ENCODE measurements around the gene DDOST. TPM values are rescaled to one million over a fixed set of nuclear protein-coding genes. Genes with fewer than 3 reads are reported as not detected.
A peak's percentile ranks its signal among the peaks of the same experiment; 100 is the strongest.

DDOST gene
- total and polyA plus RNA-seq, 7 experiments from 2014 or later: 96.9 to 223 (median 121) TPM

DNA sequence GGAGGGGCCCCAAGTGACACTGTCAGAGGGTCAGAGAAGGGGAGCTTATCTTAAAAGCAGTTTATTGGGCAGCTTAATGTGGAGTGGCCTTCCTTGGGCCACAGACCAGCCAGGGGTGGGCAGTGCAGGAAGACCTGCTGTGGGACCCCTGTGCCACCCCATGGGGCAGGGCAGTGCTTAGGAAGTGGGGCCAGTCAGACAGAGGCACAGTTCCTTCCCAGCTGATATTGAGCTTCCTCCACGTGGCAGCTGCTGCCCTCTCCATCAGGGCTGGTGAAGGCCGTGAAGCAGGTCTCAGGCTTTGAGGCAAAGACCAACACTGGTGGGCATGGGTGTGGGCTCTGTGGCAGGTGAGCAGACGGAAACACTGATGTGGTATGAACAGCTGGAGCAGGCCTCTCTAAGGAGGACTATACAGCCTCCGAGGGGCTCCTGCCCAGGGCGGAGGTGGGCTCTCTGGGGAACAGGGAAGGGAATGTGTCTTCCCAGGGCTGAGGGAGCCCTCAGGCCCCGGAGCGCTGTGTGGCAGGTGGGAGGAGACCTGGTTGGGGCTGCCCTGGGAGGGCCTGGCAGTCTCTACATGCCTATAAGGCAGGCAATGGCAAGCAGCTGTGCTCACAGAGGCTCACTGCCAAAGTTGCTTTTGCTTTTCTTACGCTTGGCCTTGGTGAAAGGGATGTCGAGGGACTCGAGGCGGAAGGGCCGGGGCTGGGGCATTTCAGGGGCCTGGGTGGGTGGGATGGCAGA lies 3.0 kb upstream of the DDOST start:
- H3K27me3 Mint-ChIP-seq: no peaks in the 10 kb centered on the region
- no peak overlapping the region for H3K4me3 ChIP-seq (ENCODE audit: low read length)
- intact Hi-C loops (cut with micrococcal nuclease): loop anchor here in 1 of 2 donors (5.0 kb wide), 1 partner anchor 1788 kb away; the partner anchor contains the start of gene ZBTB40
- no peaks in the 10 kb centered on the region for H3K9me3 ChIP-seq (ENCODE audit: control insufficient read depth in 2 of 3, low read length in 3 of 3)
- peak overlapping the region in 2 of 9 donors; percentile 12 to 36 for H3K27ac Mint-ChIP-seq
- H3K4me1 ChIP-seq (ENCODE audit: control insufficient read depth in 2 of 2, insufficient read depth in 2 of 2, low read length in 2 of 2): peaks cover 16 to 24% of the 10 kb centered on the region in 2 donors
- no peak for DNase-seq
- H3K27ac ChIP-seq (ENCODE audit: low read depth, low read length): no peak overlapping the region
- POLR2A ChIA-PET: interaction anchor here (0.6 kb wide), 1 partner anchor 73 kb away, joined by 3 read pairs; no protein-coding TSS in a partner anchor
- ATAC-seq: no peak
- CTCF ChIA-PET: interaction anchor here (0.6 kb wide), 1 partner anchor 105 kb away, joined by 3 read pairs; no protein-coding TSS in a partner anchor
- peaks cover 0 to 3% (median 0%) of the 10 kb centered on the region in 11 donors for H3K9me3 Mint-ChIP-seq
- H3K36me3 ChIP-seq (ENCODE audit: control insufficient read depth in 2 of 3, insufficient read depth in 3 of 3, low read length in 3 of 3): peaks cover 0 to 8% (median 0%) of the 10 kb centered on the region in 3 experiments
- H3K4me3 Mint-ChIP-seq: peak overlapping the region in 1 of 10 donors; percentile 45
- H3K36me3 Mint-ChIP-seq: peaks cover 0 to 13% (median 0%) of the 10 kb centered on the region in 5 donors
- no peaks in the 10 kb centered on the region for H3K27me3 ChIP-seq (ENCODE audit: control insufficient read depth in 2 of 2, insufficient read depth in 2 of 2, low read length in 2 of 2)
- H3K4me1 Mint-ChIP-seq: peaks cover 25 to 41% (median 35%) of the 10 kb centered on the region in 7 donors

DNA sequence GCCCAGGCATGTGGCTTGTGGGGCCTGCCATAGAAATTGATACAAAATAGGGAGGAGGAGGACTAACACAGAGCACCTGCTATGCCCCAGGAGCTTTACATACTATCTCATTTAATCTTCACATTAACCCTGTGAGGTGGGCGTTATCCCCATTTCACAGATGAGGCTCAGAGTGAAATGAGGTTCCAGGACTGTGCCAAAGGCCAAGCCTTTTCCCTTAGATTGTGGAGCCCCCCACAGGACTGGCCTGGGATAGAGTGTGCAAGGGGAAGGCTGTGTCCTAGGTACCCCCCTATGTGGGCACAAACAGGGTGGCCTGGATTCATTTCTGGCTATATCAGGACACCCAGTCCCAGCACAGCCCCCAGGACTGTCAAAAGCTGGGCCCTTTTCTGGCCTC lies 2.2 kb upstream of the DDOST start:
- Mint-ChIP-seq H3K36me3 (peaks cover 0 to 13% (median 0%) of the 10 kb centered on the region in 5 donors), H3K9me3 (peaks cover 0 to 3% (median 0%) of the 10 kb centered on the region in 11 donors), H3K27me3 (no peaks in the 10 kb centered on the region), H3K4me1 (peaks cover 25 to 48% (median 40%) of the 10 kb centered on the region in 7 donors), H3K4me3 (peak overlapping the region in 7 of 10 donors; percentile 14 to 99 (median 89)), H3K27ac (peak overlapping the region in 3 of 9 donors; percentile 26 to 51 (median 36))
- intact Hi-C loops (cut with micrococcal nuclease): loop anchor here in 1 of 2 donors (5.0 kb wide), 1 partner anchor 1789 kb away; the partner anchor contains the start of gene ZBTB40
- no peak overlapping the region for H3K27ac ChIP-seq (ENCODE audit: low read depth, low read length)
- ChIA-PET POLR2A (interaction anchor here (0.9 kb wide), 1 partner anchor 13 kb away, joined by 3 read pairs; no protein-coding TSS in a partner anchor), CTCF (interaction anchor here (0.6 kb wide), 1 partner anchor 106 kb away, joined by 3 read pairs; no protein-coding TSS in a partner anchor)
- peaks cover 19 to 24% of the 10 kb centered on the region in 2 donors for H3K4me1 ChIP-seq (ENCODE audit: control insufficient read depth in 2 of 2, insufficient read depth in 2 of 2, low read length in 2 of 2)
- peaks cover 0 to 12% (median under 1%) of the 10 kb centered on the region in 3 experiments for H3K36me3 ChIP-seq (ENCODE audit: control insufficient read depth in 2 of 3, insufficient read depth in 3 of 3, low read length in 3 of 3)
- no peaks in the 10 kb centered on the region for H3K9me3 ChIP-seq (ENCODE audit: control insufficient read depth in 2 of 3, low read length in 3 of 3)
- no peaks in the 10 kb centered on the region for H3K27me3 ChIP-seq (ENCODE audit: control insufficient read depth in 2 of 2, insufficient read depth in 2 of 2, low read length in 2 of 2)
- no peak for ATAC-seq
- H3K4me3 ChIP-seq (ENCODE audit: low read length): no peak overlapping the region
- no peak for DNase-seq

DNA sequence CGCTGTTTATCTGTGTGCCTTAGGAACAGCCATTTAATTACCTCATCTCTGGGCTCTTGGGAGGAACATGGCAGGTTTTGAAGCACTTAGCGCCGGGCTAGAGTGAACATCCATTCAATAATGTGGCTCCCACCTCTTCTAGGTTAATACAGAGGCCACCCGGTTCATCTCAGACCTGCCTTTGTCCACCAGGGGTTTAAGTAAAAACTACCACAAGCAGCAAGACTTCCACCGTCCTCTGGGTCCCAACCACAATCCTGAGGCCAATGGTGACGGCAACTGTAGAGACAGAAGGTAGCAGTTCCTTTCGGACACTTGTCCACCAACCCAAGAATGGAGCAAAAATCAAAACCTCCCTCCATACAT lies 924 bp upstream of the DDOST start:
- peaks cover 0 to 16% (median 2%) of the 10 kb centered on the region in 5 donors for H3K36me3 Mint-ChIP-seq
- CTCF ChIA-PET: interaction anchor here (1.0 kb wide), 1 partner anchor 35 kb away, joined by 3 read pairs; no protein-coding TSS in a partner anchor
- H3K27me3 Mint-ChIP-seq: no peaks in the 10 kb centered on the region
- no peaks in the 10 kb centered on the region for H3K27me3 ChIP-seq (ENCODE audit: control insufficient read depth in 2 of 2, insufficient read depth in 2 of 2, low read length in 2 of 2)
- peak overlapping the region; percentile 93 for H3K4me3 ChIP-seq (ENCODE audit: low read length)
- H3K27ac ChIP-seq (ENCODE audit: low read depth, low read length): peak overlapping the region; percentile 87
- H3K4me3 Mint-ChIP-seq: peak overlapping the region; percentile 89 to 99 (median 96)
- no peaks in the 10 kb centered on the region for H3K9me3 ChIP-seq (ENCODE audit: control insufficient read depth in 2 of 3, low read length in 3 of 3)
- POLR2A ChIA-PET: interaction anchor here (0.6 to 3.1 kb wide), 4 partner anchors 16 to 683 kb away, joined by 3 to 34 read pairs (median 8); partner anchors contain the start of genes HP1BP3 and PINK1
- H3K36me3 ChIP-seq (ENCODE audit: control insufficient read depth in 2 of 3, insufficient read depth in 3 of 3, low read length in 3 of 3): peaks cover 0 to 24% (median 9%) of the 10 kb centered on the region in 3 experiments
- peaks cover 28 to 58% (median 42%) of the 10 kb centered on the region in 7 donors for H3K4me1 Mint-ChIP-seq
- DNase-seq: no peak
- peak overlapping the region; percentile 85 to 99 (median 98) for H3K27ac Mint-ChIP-seq
- ATAC-seq: no peak
- H3K4me1 ChIP-seq (ENCODE audit: control insufficient read depth in 2 of 2, insufficient read depth in 2 of 2, low read length in 2 of 2): peaks cover 21 to 24% of the 10 kb centered on the region in 2 donors
- intact Hi-C loops (cut with micrococcal nuclease): loop anchor here in 1 of 2 donors (5.0 kb wide), 1 partner anchor 1790 kb away; the partner anchor contains the start of gene ZBTB40
- peaks cover 0 to 3% (median 0%) of the 10 kb centered on the region in 11 donors for H3K9me3 Mint-ChIP-seq

DNA sequence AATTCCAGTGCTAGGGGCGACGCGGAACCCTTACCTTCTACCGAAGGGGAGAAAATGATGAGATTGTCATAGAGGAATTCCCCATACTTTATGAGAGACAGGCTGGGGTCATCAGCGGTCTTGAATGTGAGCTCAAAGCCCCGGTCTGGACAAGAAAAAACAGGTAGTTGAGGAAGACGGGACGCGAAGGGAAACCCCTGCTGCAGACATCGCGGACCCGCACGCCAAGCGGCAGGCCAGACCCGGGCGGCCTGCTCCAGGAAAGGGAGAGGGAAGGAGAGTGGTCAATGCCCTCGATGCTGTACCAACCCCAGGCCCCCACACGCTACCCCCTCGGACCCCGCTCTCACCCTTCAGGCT lies 342 bp downstream of the DDOST start:
- ATAC-seq (no peak), DNase-seq (peak in 1 of 9 donors; percentile 21)
- ChIA-PET CTCF (interaction anchor here (0.5 to 2.3 kb wide), 3 partner anchors 15 to 36 kb away, joined by 3 to 8 read pairs (median 3); no protein-coding TSS in a partner anchor), POLR2A (interaction anchor here (0.7 to 3.1 kb wide), 5 partner anchors 11 to 127 kb away, joined by 3 to 34 read pairs (median 5); partner anchors contain the start of genes HP1BP3 and PINK1)
- H3K4me3 Mint-ChIP-seq: peak overlapping the region; percentile 89 to 99 (median 96)
- H3K36me3 Mint-ChIP-seq: peaks cover 0 to 23% (median 5%) of the 10 kb centered on the region in 5 donors
- Histone ChIP-seq H3K36me3 (ENCODE audit: control insufficient read depth in 2 of 3, insufficient read depth in 3 of 3, low read length in 3 of 3) (peaks cover 9 to 37% (median 11%) of the 10 kb centered on the region in 3 experiments), H3K27me3 (ENCODE audit: control insufficient read depth in 2 of 2, insufficient read depth in 2 of 2, low read length in 2 of 2) (no peaks in the 10 kb centered on the region), H3K4me3 (ENCODE audit: low read length) (peak overlapping the region; percentile 93), H3K9me3 (ENCODE audit: control insufficient read depth in 2 of 3, low read length in 3 of 3) (no peaks in the 10 kb centered on the region), H3K4me1 (ENCODE audit: control insufficient read depth in 2 of 2, insufficient read depth in 2 of 2, low read length in 2 of 2) (peaks cover 21 to 24% of the 10 kb centered on the region in 2 donors), H3K27ac (ENCODE audit: low read depth, low read length) (peak overlapping the region; percentile 87)
- peaks cover 31 to 61% (median 43%) of the 10 kb centered on the region in 7 donors for H3K4me1 Mint-ChIP-seq
- intact Hi-C loops (cut with micrococcal nuclease): loop anchor here (1.0 to 5.0 kb wide), 9 partner anchors 11 to 1791 kb away; partner anchors contain the start of genes EIF4G3 (in 2 of the 2), HP1BP3 (in 2 of the 2), MUL1 (in 1 of the 2) and PINK1 (in 1 of the 2)
- H3K27ac Mint-ChIP-seq: peak overlapping the region; percentile 85 to 99 (median 98)
- no peaks in the 10 kb centered on the region for H3K9me3 Mint-ChIP-seq
- H3K27me3 Mint-ChIP-seq: no peaks in the 10 kb centered on the region

DNA sequence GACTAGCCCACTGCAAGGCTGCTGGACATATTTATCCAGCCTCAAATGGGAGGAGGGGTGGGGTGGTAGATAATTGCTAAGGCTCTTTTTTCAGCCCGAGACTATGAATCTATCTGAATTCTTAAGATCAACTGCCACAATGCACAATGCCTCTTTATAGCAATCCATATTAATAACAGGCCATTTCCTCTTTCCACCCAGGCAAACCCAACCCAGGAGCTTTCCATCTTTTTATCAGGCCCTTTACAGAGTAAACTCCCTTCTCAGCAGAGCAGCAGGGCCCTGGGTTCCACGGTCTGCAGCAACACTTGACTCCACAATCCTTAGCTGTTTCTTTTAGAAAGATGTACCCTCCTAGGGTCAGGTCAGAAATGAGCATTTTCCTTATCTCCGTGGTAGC lies 806 bp downstream of the DDOST start:
- no peaks in the 10 kb centered on the region for H3K9me3 ChIP-seq (ENCODE audit: control insufficient read depth in 2 of 3, low read length in 3 of 3)
- CTCF ChIA-PET: interaction anchor here (2.3 kb wide), 1 partner anchor 27 kb away, joined by 8 read pairs; no protein-coding TSS in a partner anchor
- Mint-ChIP-seq H3K4me3 (peak overlapping the region; percentile 89 to 99 (median 96)), H3K27ac (peak overlapping the region; percentile 85 to 99 (median 98)), H3K36me3 (peaks cover 0 to 24% (median 5%) of the 10 kb centered on the region in 5 donors), H3K27me3 (no peaks in the 10 kb centered on the region), H3K9me3 (no peaks in the 10 kb centered on the region), H3K4me1 (peaks cover 31 to 61% (median 43%) of the 10 kb centered on the region in 7 donors)
- H3K36me3 ChIP-seq (ENCODE audit: control insufficient read depth in 2 of 3, insufficient read depth in 3 of 3, low read length in 3 of 3): peaks cover 9 to 42% (median 16%) of the 10 kb centered on the region in 3 experiments
- H3K4me1 ChIP-seq (ENCODE audit: control insufficient read depth in 2 of 2, insufficient read depth in 2 of 2, low read length in 2 of 2): peaks cover 21 to 24% of the 10 kb centered on the region in 2 donors
- peak overlapping the region; percentile 93 for H3K4me3 ChIP-seq (ENCODE audit: low read length)
- intact Hi-C loops (cut with micrococcal nuclease): loop anchor here in 1 of 2 donors (2.0 to 5.0 kb wide), 2 partner anchors 126 to 1792 kb away; partner anchors contain the start of genes HP1BP3 and ZBTB40
- DNase-seq: no peak
- H3K27me3 ChIP-seq (ENCODE audit: control insufficient read depth in 2 of 2, insufficient read depth in 2 of 2, low read length in 2 of 2): no peaks in the 10 kb centered on the region
- H3K27ac ChIP-seq (ENCODE audit: low read depth, low read length): peak overlapping the region; percentile 87
- ATAC-seq: no peak
- POLR2A ChIA-PET: interaction anchor here (0.7 to 3.1 kb wide), 5 partner anchors 11 to 127 kb away, joined by 3 to 34 read pairs (median 5); partner anchors contain the start of genes HP1BP3 and PINK1

Data from naive thymus-derived CD4-positive, alpha-beta T cell (primary cell).